HepG2 (cell line): Measurements from ENCODE around the gene LUC7L2. TPM values are rescaled to one million over a fixed set of nuclear protein-coding genes. Genes with fewer than 3 reads are reported as not detected.

Source experiments
- AKAP8 ChIP-seq: sonication (generic); formaldehyde crosslinking; IDR thresholded peaks from 2 replicates; pipeline ENCODE4 v1.5.1; 2020; ENCODE audit warnings: mild to moderate bottlenecking, missing genetic modification reagents
- ARNTL ChIP-seq: sonication (generic); formaldehyde crosslinking; IDR thresholded peaks from 2 replicates; pipeline ENCODE4 v1.4.0; 2020; ENCODE audit warnings: mild to moderate bottlenecking, missing genetic modification reagents
- CEBPB ChIP-seq: IDR thresholded peaks from 2 replicates; pipeline ENCODE4 v1.6.1; 2011; ENCODE audit warnings: low read depth, low read length, improper control_type of control experiment, borderline replicate concordance
- EEA1 ChIP-seq: sonication (generic); formaldehyde crosslinking; IDR thresholded peaks from 2 replicates; pipeline ENCODE4 v1.5.1; 2020; ENCODE audit warnings: mild to moderate bottlenecking, missing genetic modification reagents, borderline replicate concordance
- GFI1 ChIP-seq: sonication (generic); formaldehyde crosslinking; IDR thresholded peaks from 2 replicates; pipeline ENCODE4 v1.5.0; 2020; ENCODE audit warnings: missing genetic modification reagents, mild to moderate bottlenecking, borderline replicate concordance
- GTF3A ChIP-seq: sonication (generic); formaldehyde crosslinking; conservative IDR thresholded peaks from 2 replicates; pipeline ENCODE4 v1.4.0; 2020; ENCODE audit warnings: mild to moderate bottlenecking, missing genetic modification reagents
- HNRNPK ChIP-seq: fragments of 200-400 bp; formaldehyde crosslinking; IDR thresholded peaks from 2 replicates; pipeline ENCODE4 v1.6.1; 2018; ENCODE audit warnings: low read length, low read depth, moderate library complexity, mild to moderate bottlenecking; ENCODE audit not compliant: poor library complexity, severe bottlenecking
- HOMEZ ChIP-seq: IDR thresholded peaks from 2 replicates; pipeline ENCODE4 v1.6.1; 2016; ENCODE audit warnings: low read depth
- KDM5B ChIP-seq: sonication (generic); formaldehyde crosslinking; IDR thresholded peaks from 2 replicates; pipeline ENCODE4 v1.4.0; 2020; ENCODE audit warnings: missing genetic modification reagents, mild to moderate bottlenecking, borderline replicate concordance
- KLF16 ChIP-seq, 2 experiments: sonication (generic) in 1 of 2; formaldehyde crosslinking in 1 of 2; IDR thresholded peaks; 2 replicates each; pipeline versions ENCODE4 v1.6.1 to v1.8.0; 2016 to 2023; ENCODE audit warnings: missing genetic modification reagents in 2 of 2, missing compliant biosample characterization in 1 of 2
- MATR3 ChIP-seq: sonication (generic); formaldehyde crosslinking; IDR thresholded peaks from 2 replicates; pipeline ENCODE4 v1.4.0; 2020; ENCODE audit warnings: missing genetic modification reagents
- MZF1 ChIP-seq: sonication (generic); formaldehyde crosslinking; IDR thresholded peaks from 2 replicates; pipeline ENCODE4 v1.8.1; 2023; ENCODE audit warnings: mild to moderate bottlenecking, missing genetic modification reagents, borderline replicate concordance
- NFATC3 ChIP-seq: sonication (generic); formaldehyde crosslinking; IDR thresholded peaks from 2 replicates; pipeline ENCODE4 v1.5.1; 2020; ENCODE audit warnings: mild to moderate bottlenecking, missing genetic modification reagents
- PCBP1 ChIP-seq: fragments of 200-400 bp; formaldehyde crosslinking; IDR thresholded peaks from 2 replicates; pipeline ENCODE4 v1.6.1; 2017; ENCODE audit warnings: mild to moderate bottlenecking, low read depth, low read length, borderline replicate concordance
- RNF219 ChIP-seq: sonication (generic); formaldehyde crosslinking; IDR thresholded peaks from 2 replicates; pipeline ENCODE4 v1.5.0; 2020; ENCODE audit warnings: mild to moderate bottlenecking, missing genetic modification reagents
- SMARCE1 ChIP-seq: fragments of 450-650 bp; IDR thresholded peaks from 2 replicates; pipeline ENCODE4 v1.6.1; 2017; ENCODE audit warnings: borderline replicate concordance
- SOX6 ChIP-seq, 2 experiments: fragments of 450-650 bp in 1 of 2; sonication (generic) in 1 of 2; formaldehyde crosslinking in 1 of 2; IDR thresholded peaks; 2 replicates each; pipeline versions ENCODE4 v1.4.0 to v1.6.1; 2017 to 2020; ENCODE audit warnings: antibody characterized with exemption in 1 of 2, mild to moderate bottlenecking in 1 of 2, missing genetic modification reagents in 1 of 2
- SRSF1 ChIP-seq: fragments of 200-400 bp; formaldehyde crosslinking; optimal IDR thresholded peaks from 2 replicates; pipeline ENCODE3; 2017; ENCODE audit warnings: mild to moderate bottlenecking, low read depth, low read length, moderate library complexity
- ZMAT5 ChIP-seq: sonication (generic); formaldehyde crosslinking; IDR thresholded peaks from 2 replicates; pipeline ENCODE4 v1.5.0; 2020; ENCODE audit warnings: mild to moderate bottlenecking, low read depth, missing genetic modification reagents, borderline replicate concordance
- ZNF143 ChIP-seq: sonication (generic); formaldehyde crosslinking; IDR thresholded peaks from 2 replicates; pipeline ENCODE4 v1.4.0; 2020; ENCODE audit warnings: missing genetic modification reagents
- ZNF224 ChIP-seq: sonication (generic); formaldehyde crosslinking; IDR thresholded peaks from 2 replicates; pipeline ENCODE4 v1.5.0; 2020; ENCODE audit warnings: mild to moderate bottlenecking, missing genetic modification reagents
- ZNF460 ChIP-seq: sonication (generic); formaldehyde crosslinking; IDR thresholded peaks from 2 replicates; pipeline ENCODE4 v1.5.1; 2020; ENCODE audit warnings: missing genetic modification reagents, mild to moderate bottlenecking, borderline replicate concordance
- ZNF562 ChIP-seq: sonication (generic); formaldehyde crosslinking; IDR thresholded peaks from 2 replicates; pipeline ENCODE4 v1.8.0; 2022; ENCODE audit warnings: missing genetic modification reagents, borderline replicate concordance
- ZSCAN20 ChIP-seq: sonication (generic); formaldehyde crosslinking; IDR thresholded peaks from 2 replicates; pipeline ENCODE4 v1.4.0; 2020; ENCODE audit warnings: missing genetic modification reagents, mild to moderate bottlenecking, borderline replicate concordance
- polyA plus RNA-seq, 8 experiments: library from polyadenylated mRNA; depleted of rRNA in 3 of 8; stranded (reverse) in 7 of 8; unstranded in 1 of 8; fragments of >200 nt; fragmentation: Illumina TruSeq in 4 of 8; extraction: Trizol in 4 of 8; gene quantifications; 2 replicates each; pipeline versions ENCODE4 v1.2.1 to v1.2.3, GENCODE V29; 2011 to 2016; ENCODE audit warnings: low read depth in 4 of 8, missing spikeins in 1 of 8, mixed read lengths in 1 of 8; ENCODE audit not compliant: insufficient read depth in 1 of 8
- total RNA-seq, 5 experiments: library from RNA; depleted of rRNA; stranded (reverse); fragments of >200 nt; fragmentation: Illumina TruSeq; extraction: Trizol; gene quantifications; 2 replicates each; pipeline ENCODE4 v1.2.3, GENCODE V29; 2016; ENCODE audit warnings: low read depth in 1 of 5

LUC7L2 gene
- total and polyA plus RNA-seq, 2 of the 13 experiments (the other 11 are each of a cell fraction or from before 2014, with no cell fraction given) = 17.9 to 50.7 TPM

GRCh38 chr7:139341058-139341775 lies 18.5 kb upstream of the LUC7L2 start, which contains the start of gene FMC1 (continued):
- peak; percentile 96 for TF ChIP-seq SRSF1
- no peak; the same call in 1 of the 2 replicates for TF ChIP-seq NFATC3
- TF ChIP-seq ZSCAN20 (CRISPR knock-in tag) = no peak
- no peak for TF ChIP-seq SOX6 (IDR thresholded peaks at IDR 0.05)
- TF ChIP-seq SOX6 (CRISPR knock-in tag; IDR thresholded peaks at IDR 0.05) = peak; percentile 34; the same call in 1 of the 2 replicates
- no peak for TF ChIP-seq SMARCE1
- TF ChIP-seq ARNTL (CRISPR knock-in tag) = no peak; the same call in 1 of the 2 replicates
- TF ChIP-seq PCBP1 = no peak
- TF ChIP-seq AKAP8 (CRISPR knock-in tag) = no peak
- TF ChIP-seq GTF3A (CRISPR knock-in tag) = no peak
- TF ChIP-seq EEA1 (CRISPR knock-in tag) = no peak; the same call in 1 of the 2 replicates
- TF ChIP-seq KLF16 (CRISPR knock-in tag; IDR thresholded peaks at IDR 0.05) = no peak; a peak in 1 of 4 replicates
- TF ChIP-seq ZNF224 = peak; percentile 68; the same call in 1 of the 2 replicates
- 0 out of 2 replicates have a peak, but pooled peaks have one; percentile 89 for TF ChIP-seq RNF219
- TF ChIP-seq KDM5B (CRISPR knock-in tag) = peak; percentile 56; the same call in 1 of the 2 replicates
- no peak for TF ChIP-seq ZNF460
- TF ChIP-seq CEBPB = no peak
- no peak for TF ChIP-seq HNRNPK
- peak; percentile 8; the same call in 1 of the 2 replicates for TF ChIP-seq GFI1
- TF ChIP-seq ZNF562 (CRISPR knock-in tag) = no peak
- TF ChIP-seq MZF1 (CRISPR knock-in tag) = 0 out of 2 replicates have a peak, but pooled peaks have one; percentile 14
- no peak for TF ChIP-seq ZMAT5 (CRISPR knock-in tag)
- TF ChIP-seq ZNF143 = no peak
- TF ChIP-seq HOMEZ (CRISPR knock-in tag) = no peak
- no peak for TF ChIP-seq MATR3 (CRISPR knock-in tag)
